ENCODE data around the gene EMILIN1. TPM values are rescaled to one million over a fixed set of nuclear protein-coding genes. Genes with fewer than 3 reads are reported as not detected.
A peak's percentile ranks its signal among the peaks of the same experiment; 100 is the strongest.
"Not testable (repeated sequence)": the region's sequence is repeated elsewhere in the genome, so short reads cannot be mapped to it uniquely, and the experiment has no call there.

The EMILIN1 gene
- total and polyA plus RNA-seq, 2 donors (not counting 3 experiments of a cell fraction or from before 2014, with no cell fraction given): 11.7 to 16.6 TPM

DNA sequence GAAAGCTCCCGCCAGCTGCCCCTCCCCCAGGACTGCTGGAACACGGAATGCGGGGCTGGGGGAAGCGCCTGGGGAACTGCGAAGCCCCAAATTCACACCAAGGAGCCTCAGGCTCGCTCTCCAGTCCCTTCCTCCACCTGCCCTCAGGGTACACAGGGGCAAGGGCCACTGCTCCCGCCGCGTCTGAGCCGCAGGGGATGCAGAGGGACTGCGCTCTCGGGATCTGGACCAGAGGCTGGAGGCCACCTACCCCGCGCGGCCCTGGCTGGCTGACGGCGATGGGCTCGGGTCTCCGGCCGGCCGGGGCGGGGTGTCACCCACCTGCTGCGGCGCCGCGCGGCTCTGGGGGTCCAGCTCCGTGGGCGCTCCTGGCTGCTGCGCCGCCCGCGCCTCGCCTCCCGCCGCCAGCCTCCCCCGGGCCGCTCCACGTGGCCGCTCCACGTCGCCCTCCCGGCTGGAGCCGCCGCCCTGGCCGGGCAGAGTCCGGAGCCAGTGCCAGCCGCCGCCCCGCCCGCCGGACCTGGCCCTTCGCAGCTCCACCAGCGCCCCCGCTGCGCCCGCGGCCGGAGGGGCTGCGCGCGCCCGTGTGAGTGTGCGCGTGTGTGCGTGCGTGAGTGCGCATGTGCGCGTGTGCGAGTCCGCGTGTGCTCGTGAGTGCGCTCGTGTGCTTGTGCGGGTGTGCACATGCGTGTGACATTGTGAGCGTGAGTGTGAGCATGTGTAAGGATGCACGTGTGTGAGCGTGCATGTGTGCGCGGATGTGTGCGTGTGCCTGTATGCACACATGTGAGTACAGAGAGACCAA lies 40.3 kb downstream of the EMILIN1 start, which contains the start of gene CGREF1:
Gene CGREF1 (minus strand): TSS at position 604 of the 805 bp plus-strand sequence. CDS start 14,762 bp downstream, outside the sequence.
- DNase-seq (ENCODE audit: low read depth, low spot score) (peak; percentile 22), FAIRE-seq (no peak)
- Histone ChIP-seq H3K36me3 (ENCODE audit: control insufficient read depth in 2 of 2, extremely low read depth in 1 of 2, insufficient read depth in 2 of 2, low read length in 2 of 2) (no peaks in the 10 kb centered on the region), H3K9me1 (replicated peaks; ENCODE audit: control insufficient read depth, extremely low read depth, insufficient read depth, low read length) (no peaks in the 10 kb centered on the region), H3K9me3 (replicated peaks; ENCODE audit: control insufficient read depth, insufficient read depth, low read length) (no peaks in the 10 kb centered on the region), H3K27ac (ENCODE audit: insufficient read depth, low read depth, low read length) (no peak within 1 kb of the TSS), H3K4me2 (ENCODE audit: insufficient read depth, low read length) (peak within 1 kb of the TSS; percentile 9), H3K9ac (replicated peaks; ENCODE audit: extremely low read depth, insufficient read depth, low read length) (no peak within 1 kb of the TSS), H3K79me2 (ENCODE audit: control insufficient read depth, insufficient read depth, low read length) (no peaks in the 10 kb centered on the region), H3K4me3 (replicated peaks in 1 of 3; ENCODE audit: insufficient read depth in 1 of 3, low read depth in 1 of 3, low read length in 3 of 3) (peak within 1 kb of the TSS in 2 of 3 experiments; percentile 5 to 43), H4K20me1 (replicated peaks; ENCODE audit: control insufficient read depth, extremely low read depth, insufficient read depth, low read length) (no peaks in the 10 kb centered on the region), H3K4me1 (ENCODE audit: control insufficient read depth, extremely low read depth, insufficient read depth, low read length) (no peaks in the 10 kb centered on the region), H3K27me3 (ENCODE audit: control insufficient read depth in 2 of 2, insufficient read depth in 2 of 2, low read length in 2 of 2) (peaks cover 13 to 25% of the 10 kb centered on the region in 2 experiments), H2AFZ (ENCODE audit: low read depth, low read length) (peak within 1 kb of the TSS; percentile 88)
- dilution Hi-C loops (cut with MboI; ENCODE audit: extremely low pct_ligation_motif_present, low sequenced_read_pairs): no loop called here
- POLR2A ChIA-PET: no interaction called here
- BruUV-seq (replicated peaks): no TSS peak
- TF ChIP-seq, protein P1, sequence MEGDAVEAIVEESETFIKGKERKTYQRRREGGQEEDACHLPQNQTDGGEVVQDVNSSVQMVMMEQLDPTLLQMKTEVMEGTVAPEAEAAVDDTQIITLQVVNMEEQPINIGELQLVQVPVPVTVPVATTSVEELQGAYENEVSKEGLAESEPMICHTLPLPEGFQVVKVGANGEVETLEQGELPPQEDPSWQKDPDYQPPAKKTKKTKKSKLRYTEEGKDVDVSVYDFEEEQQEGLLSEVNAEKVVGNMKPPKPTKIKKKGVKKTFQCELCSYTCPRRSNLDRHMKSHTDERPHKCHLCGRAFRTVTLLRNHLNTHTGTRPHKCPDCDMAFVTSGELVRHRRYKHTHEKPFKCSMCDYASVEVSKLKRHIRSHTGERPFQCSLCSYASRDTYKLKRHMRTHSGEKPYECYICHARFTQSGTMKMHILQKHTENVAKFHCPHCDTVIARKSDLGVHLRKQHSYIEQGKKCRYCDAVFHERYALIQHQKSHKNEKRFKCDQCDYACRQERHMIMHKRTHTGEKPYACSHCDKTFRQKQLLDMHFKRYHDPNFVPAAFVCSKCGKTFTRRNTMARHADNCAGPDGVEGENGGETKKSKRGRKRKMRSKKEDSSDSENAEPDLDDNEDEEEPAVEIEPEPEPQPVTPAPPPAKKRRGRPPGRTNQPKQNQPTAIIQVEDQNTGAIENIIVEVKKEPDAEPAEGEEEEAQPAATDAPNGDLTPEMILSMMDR (IDR thresholded peaks at IDR 0.05; ENCODE audit: extremely low read depth in 1 of 2, insufficient read depth in 1 of 2, low read depth in 1 of 2, low read length in 2 of 2): no peak
- TF ChIP-seq, protein P2, sequence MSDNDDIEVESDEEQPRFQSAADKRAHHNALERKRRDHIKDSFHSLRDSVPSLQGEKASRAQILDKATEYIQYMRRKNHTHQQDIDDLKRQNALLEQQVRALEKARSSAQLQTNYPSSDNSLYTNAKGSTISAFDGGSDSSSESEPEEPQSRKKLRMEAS (IDR thresholded peaks at IDR 0.05; ENCODE audit: insufficient read depth, insufficient read length): peak; percentile 68
- TF ChIP-seq EZH2 (IDR thresholded peaks at IDR 0.05; ENCODE audit: borderline replicate concordance, low read depth, low read length, severe bottlenecking) (peak; percentile 51), JUN (IDR thresholded peaks at IDR 0.05; ENCODE audit: borderline replicate concordance, insufficient read depth, insufficient read length, low read depth) (no peak), GATA2 (IDR thresholded peaks at IDR 0.05; ENCODE audit: insufficient read depth, insufficient read length, low read depth, low read length) (no peak)
- intact Hi-C loops (cut with micrococcal nuclease): no loop called here
- CTCF ChIA-PET: interaction anchor here (0.8 kb wide), 2 partner anchors 11 to 184 kb away, joined by 3 to 4 read pairs; no protein-coding TSS in a partner anchor

DNA sequence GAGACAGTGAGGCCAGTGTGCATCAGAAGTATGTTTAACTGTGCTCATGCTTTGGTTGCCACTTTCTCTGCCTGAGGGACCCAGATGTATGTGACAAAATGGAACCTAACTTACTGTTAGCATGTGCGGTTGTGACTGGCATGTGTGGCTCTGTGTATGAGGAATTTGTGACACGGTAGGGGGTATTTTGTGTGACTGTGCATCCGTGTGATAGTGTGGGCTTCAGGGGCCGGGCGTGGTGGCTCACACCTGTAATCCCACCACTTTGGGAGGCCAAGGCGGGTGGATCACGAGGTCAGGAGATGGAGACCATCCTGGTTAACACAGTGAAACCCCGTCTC lies 40.9 kb downstream of the EMILIN1 start:
- H3K9me1 ChIP-seq (replicated peaks; ENCODE audit: control insufficient read depth, extremely low read depth, insufficient read depth, low read length); H4K20me1 ChIP-seq (replicated peaks; ENCODE audit: control insufficient read depth, extremely low read depth, insufficient read depth, low read length); POLR2A ChIA-PET; H3K4me1 ChIP-seq (ENCODE audit: control insufficient read depth, extremely low read depth, insufficient read depth, low read length); H3K79me2 ChIP-seq (ENCODE audit: control insufficient read depth, insufficient read depth, low read length); H3K9me3 ChIP-seq (replicated peaks; ENCODE audit: control insufficient read depth, insufficient read depth, low read length); CTCF ChIA-PET; H3K9ac ChIP-seq (replicated peaks; ENCODE audit: extremely low read depth, insufficient read depth, low read length); dilution Hi-C loops (cut with MboI; ENCODE audit: extremely low pct_ligation_motif_present, low sequenced_read_pairs); H3K36me3 ChIP-seq (ENCODE audit: control insufficient read depth in 2 of 2, extremely low read depth in 1 of 2, insufficient read depth in 2 of 2, low read length in 2 of 2); BruUV-seq (replicated peaks); intact Hi-C loops (cut with micrococcal nuclease); DNase-seq (ENCODE audit: low read depth, low spot score); H3K27ac ChIP-seq (ENCODE audit: insufficient read depth, low read depth, low read length): not testable (repeated sequence)
- H3K27me3 ChIP-seq (ENCODE audit: control insufficient read depth in 2 of 2, insufficient read depth in 2 of 2, low read length in 2 of 2): peaks cover 13 to 25% of the 10 kb centered on the region in 2 experiments
- peak overlapping the region; percentile 9 for H3K4me2 ChIP-seq (ENCODE audit: insufficient read depth, low read length)
- peak overlapping the region in 1 of 3 experiments; percentile 43 for H3K4me3 ChIP-seq (replicated peaks in 1 of 3; ENCODE audit: insufficient read depth in 1 of 3, low read depth in 1 of 3, low read length in 3 of 3)
- FAIRE-seq: peak; percentile 54
- peak overlapping the region; percentile 7 for H2AFZ ChIP-seq (ENCODE audit: low read depth, low read length)

Measured in endothelial cell of umbilical vein (primary cell).